Dendritic cell treated with granulocyte-macrophage colony-stimulating factor and Interleukin-4, amounts not matched to agents 40 ng/mL and 50 ng/mL, for 4 days (primary cell): ENCODE measurements around the gene RCE1.

Source experiments
- H3K27ac Mint-ChIP-seq: one replicate; pipeline ENCODE4 v1.8.0; 2022; ENCODE audit warnings: mild to moderate bottlenecking, mixed read lengths
- H3K27me3 Mint-ChIP-seq: one replicate; pipeline ENCODE4 v1.8.0; 2022; ENCODE audit warnings: mild to moderate bottlenecking, mixed read lengths
- H3K36me3 Mint-ChIP-seq: one replicate; pipeline ENCODE4 v1.8.0; 2022; ENCODE audit warnings: low read depth, mixed read lengths
- H3K4me1 Mint-ChIP-seq: one replicate; pipeline ENCODE4 v1.8.0; 2022; ENCODE audit warnings: low read depth, mixed read lengths
- H3K4me3 Mint-ChIP-seq: one replicate; pipeline ENCODE4 v1.8.0; 2022; ENCODE audit warnings: mild to moderate bottlenecking, moderate library complexity, mixed read lengths
- H3K9me3 Mint-ChIP-seq: one replicate; pipeline ENCODE4 v1.8.0; 2022; ENCODE audit warnings: mixed read lengths
- intact Hi-C: fragments of 100-400 bp; cut with micrococcal nuclease; formaldehyde crosslinking; loops from one replicate; pipeline ENCODE4 v1.15.0; 2022

Gene RCE1

GRCh38 chr11:66866007-66866406 is 22.8 kb downstream of the RCE1 start:
- Mint-ChIP-seq H3K27me3 (no peaks in the 10 kb centered on the region), H3K27ac (no peak overlapping the region), H3K4me1 (peaks cover 10% of the 10 kb centered on the region), H3K9me3 (no peaks in the 10 kb centered on the region), H3K4me3 (no peak overlapping the region), H3K36me3 (peaks cover 34% of the 10 kb centered on the region)
- intact Hi-C loops, result no loop called here

GRCh38 chr11:66866511-66866986 is 23.3 kb downstream of the RCE1 start:
- H3K4me1 Mint-ChIP-seq, result peaks cover 10% of the 10 kb centered on the region
- H3K27me3 Mint-ChIP-seq, result no peaks in the 10 kb centered on the region
- no peaks in the 10 kb centered on the region for H3K9me3 Mint-ChIP-seq
- H3K4me3 Mint-ChIP-seq, result no peak overlapping the region
- intact Hi-C loops, result no loop called here
- no peak overlapping the region for H3K27ac Mint-ChIP-seq
- H3K36me3 Mint-ChIP-seq, result peaks cover 34% of the 10 kb centered on the region

DNA sequence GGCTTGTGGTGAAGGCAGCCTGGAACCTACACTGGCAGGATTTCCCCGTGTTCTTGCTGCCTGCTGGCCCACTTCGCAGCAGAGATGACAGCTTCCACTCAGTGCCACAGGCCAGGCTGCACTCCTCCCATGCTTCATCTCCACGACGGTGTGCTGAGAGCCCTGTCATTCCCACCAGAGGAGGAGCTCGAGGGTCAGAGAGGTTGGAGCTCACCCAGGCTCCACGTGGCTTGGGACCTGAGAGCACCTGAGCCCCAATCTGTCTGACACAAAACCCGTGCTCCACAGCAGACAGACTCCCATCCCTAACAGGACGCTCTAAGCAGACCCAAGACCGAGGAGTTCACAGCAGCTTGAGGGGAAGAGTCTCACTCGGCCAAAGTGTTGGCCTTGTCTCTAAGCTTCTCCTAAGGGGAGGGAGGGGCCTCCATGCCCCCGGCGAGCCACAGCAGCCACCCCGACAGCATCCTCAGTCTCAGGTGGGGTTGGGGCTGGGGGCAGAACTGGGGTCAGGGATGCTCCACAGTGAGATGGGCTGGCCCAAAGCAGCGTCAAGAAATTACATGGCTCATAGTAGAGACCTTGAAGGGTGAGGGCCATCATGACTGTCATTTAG is 24.3 kb downstream of the RCE1 start:
- Mint-ChIP-seq H3K4me1 (peaks cover 10% of the 10 kb centered on the region), H3K4me3 (no peak overlapping the region), H3K27ac (no peak overlapping the region), H3K9me3 (no peaks in the 10 kb centered on the region), H3K27me3 (no peaks in the 10 kb centered on the region), H3K36me3 (peaks cover 32% of the 10 kb centered on the region)
- intact Hi-C loops, result no loop called here

DNA sequence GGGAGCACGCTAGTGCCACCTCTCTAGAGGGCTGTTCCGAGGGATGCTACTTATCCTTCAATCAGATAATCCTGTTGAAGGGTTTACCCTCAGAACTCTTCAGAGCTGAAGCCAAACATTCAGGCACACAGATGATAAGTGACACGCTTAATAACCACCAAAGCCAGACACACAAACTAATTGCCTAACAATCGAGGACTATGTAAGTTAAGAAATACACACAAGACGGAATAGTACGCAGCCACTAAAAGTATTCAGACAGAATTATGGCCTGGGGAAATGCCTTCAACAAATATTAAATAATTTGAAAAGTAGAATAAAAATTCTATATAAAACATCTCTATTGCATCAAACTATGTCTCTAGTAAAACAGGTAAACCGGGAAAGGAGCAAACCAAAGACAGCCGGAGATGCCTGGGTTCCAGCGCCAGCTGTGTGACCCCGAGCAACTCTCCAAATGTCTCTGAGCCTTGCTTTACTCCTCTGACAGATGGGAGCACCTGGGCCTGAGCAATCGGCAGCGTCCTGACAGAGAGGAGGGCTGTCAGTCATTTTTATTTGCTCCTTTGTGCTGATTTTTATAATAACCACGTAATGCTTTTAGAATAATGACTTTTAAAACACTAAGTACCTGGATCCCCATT is 25.0 kb downstream of the RCE1 start:
- intact Hi-C loops, result no loop called here
- Mint-ChIP-seq H3K4me3 (no peak overlapping the region), H3K4me1 (peaks cover 10% of the 10 kb centered on the region), H3K27ac (no peak overlapping the region), H3K27me3 (no peaks in the 10 kb centered on the region), H3K9me3 (no peaks in the 10 kb centered on the region), H3K36me3 (peaks cover 31% of the 10 kb centered on the region)

- Mint-ChIP-seq H3K4me1 (peaks cover 14% of the 10 kb centered on the region), H3K4me3 (no peak overlapping the region), H3K36me3 (peaks cover 26% of the 10 kb centered on the region), H3K27me3 (no peaks in the 10 kb centered on the region), H3K27ac (no peak overlapping the region), H3K9me3 (no peaks in the 10 kb centered on the region)
- intact Hi-C loops, result no loop called here
Measured at GRCh38 chr11:66868726-66869566, 25.7 kb downstream of the RCE1 start.

GRCh38 chr11:66869567-66869870 is 26.3 kb downstream of the RCE1 start:
- Mint-ChIP-seq H3K9me3 (no peaks in the 10 kb centered on the region), H3K27ac (no peak overlapping the region), H3K4me1 (peaks cover 16% of the 10 kb centered on the region), H3K36me3 (peaks cover 26% of the 10 kb centered on the region), H3K4me3 (no peak overlapping the region), H3K27me3 (no peaks in the 10 kb centered on the region)
- intact Hi-C loops, result no loop called here

GRCh38 chr11:66870131-66870530 is 26.9 kb downstream of the RCE1 start:
- intact Hi-C loops, result no loop called here
- H3K4me3 Mint-ChIP-seq, result no peak overlapping the region
- H3K27me3 Mint-ChIP-seq, result peaks cover 4% of the 10 kb centered on the region
- peaks cover 26% of the 10 kb centered on the region for H3K36me3 Mint-ChIP-seq
- H3K9me3 Mint-ChIP-seq, result no peaks in the 10 kb centered on the region
- no peak overlapping the region for H3K27ac Mint-ChIP-seq
- peaks cover 21% of the 10 kb centered on the region for H3K4me1 Mint-ChIP-seq

DNA sequence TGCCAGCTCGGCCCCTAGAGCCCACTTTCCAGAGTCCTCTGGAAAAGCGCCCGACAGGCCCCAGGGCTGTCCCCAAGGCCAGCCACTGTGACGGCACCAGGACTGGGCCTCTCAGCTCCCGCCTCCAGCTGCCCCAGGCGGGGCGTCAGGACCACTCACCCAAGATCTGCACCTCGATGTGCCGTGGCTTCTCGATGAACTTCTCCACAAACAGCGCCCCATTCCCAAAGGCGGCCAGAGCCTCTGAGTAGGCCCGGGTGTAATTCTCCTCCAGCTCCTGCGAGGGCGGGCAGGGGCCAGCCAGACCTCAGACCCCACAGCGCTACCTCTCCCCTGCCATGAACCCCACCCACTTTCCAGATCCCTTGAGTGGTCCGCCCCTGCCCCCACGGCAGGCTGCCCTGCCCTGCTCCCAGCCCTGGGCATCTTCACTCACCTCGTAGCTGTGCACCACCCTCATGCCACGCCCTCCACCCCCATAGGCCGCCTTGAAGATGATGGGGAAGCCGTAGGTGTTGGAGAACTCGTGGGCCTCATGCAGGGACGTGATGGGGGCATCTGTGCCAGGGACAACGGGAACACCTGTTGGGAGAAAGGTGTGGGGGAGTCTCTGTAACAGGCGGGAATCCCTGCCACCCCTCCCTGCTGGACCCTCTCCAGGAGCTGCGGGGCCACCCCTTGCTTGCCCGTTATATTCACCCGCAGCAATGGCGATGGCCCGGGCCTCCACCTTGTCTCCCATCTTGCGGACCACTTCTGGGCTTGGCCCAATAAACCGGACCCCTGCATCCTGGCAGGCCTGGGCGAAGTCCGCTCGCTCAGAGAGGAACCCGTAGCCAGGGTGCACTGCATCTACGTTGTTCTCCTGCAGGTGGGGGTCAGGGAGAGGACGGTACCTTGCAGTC is 27.6 kb downstream of the RCE1 start:
- peaks cover 22% of the 10 kb centered on the region for H3K36me3 Mint-ChIP-seq
- peaks cover 24% of the 10 kb centered on the region for H3K4me1 Mint-ChIP-seq
- intact Hi-C loops, result no loop called here
- no peak overlapping the region for H3K4me3 Mint-ChIP-seq
- no peak overlapping the region for H3K27ac Mint-ChIP-seq
- no peaks in the 10 kb centered on the region for H3K9me3 Mint-ChIP-seq
- peaks cover 7% of the 10 kb centered on the region for H3K27me3 Mint-ChIP-seq

GRCh38 chr11:66871521-66871901 is 28.3 kb downstream of the RCE1 start:
- H3K36me3 Mint-ChIP-seq, result peaks cover 19% of the 10 kb centered on the region
- peaks cover 7% of the 10 kb centered on the region for H3K27me3 Mint-ChIP-seq
- H3K4me3 Mint-ChIP-seq, result no peak overlapping the region
- H3K4me1 Mint-ChIP-seq, result peaks cover 29% of the 10 kb centered on the region
- no peaks in the 10 kb centered on the region for H3K9me3 Mint-ChIP-seq
- H3K27ac Mint-ChIP-seq, result no peak overlapping the region
- intact Hi-C loops, result no loop called here

DNA sequence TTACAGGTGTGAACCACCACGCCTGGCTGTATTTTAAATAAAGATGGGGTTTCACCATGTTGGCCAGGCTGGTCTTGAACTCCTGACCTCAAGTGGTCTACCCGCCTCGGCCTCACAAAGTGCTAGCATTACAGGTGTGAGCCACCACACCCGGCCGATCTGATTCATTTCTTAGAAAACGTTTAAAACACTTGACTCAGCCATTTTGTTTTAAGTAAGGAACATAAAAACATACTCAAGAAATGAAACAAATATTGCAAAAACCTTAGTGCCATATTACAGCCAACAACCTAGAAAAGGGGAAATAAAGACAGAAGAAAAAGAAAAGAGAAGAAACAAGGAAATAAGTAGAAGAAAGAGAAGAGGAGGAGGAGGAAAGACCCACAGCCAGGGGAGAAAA is 31.0 kb downstream of the RCE1 start:
- H3K9me3 Mint-ChIP-seq, result no peaks in the 10 kb centered on the region
- H3K4me1 Mint-ChIP-seq, result peaks cover 30% of the 10 kb centered on the region
- peaks cover 19% of the 10 kb centered on the region for H3K36me3 Mint-ChIP-seq
- intact Hi-C loops, result no loop called here
- peaks cover 9% of the 10 kb centered on the region for H3K27me3 Mint-ChIP-seq
- peak overlapping the region; percentile 69 for H3K27ac Mint-ChIP-seq
- no peak overlapping the region for H3K4me3 Mint-ChIP-seq

DNA sequence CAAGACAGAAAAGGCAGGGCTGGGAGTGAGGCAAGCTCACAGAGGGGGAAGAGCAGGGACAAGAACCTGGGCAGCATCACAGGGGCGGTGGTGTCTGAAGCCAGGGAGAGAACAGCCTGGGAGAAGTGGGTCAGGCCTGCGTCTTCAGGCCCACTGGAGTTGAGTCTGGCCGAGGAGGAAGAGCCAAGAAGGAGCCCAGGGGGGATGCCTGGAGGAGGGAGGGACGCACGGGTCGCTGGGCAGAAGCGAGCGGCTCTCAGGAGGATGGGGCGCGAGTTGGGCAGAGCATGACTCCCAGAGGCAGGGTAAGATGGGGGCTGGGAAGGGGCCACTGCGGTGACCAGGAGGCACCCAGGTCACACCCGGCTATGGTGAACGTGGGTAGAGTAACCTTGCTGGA is 32.1 kb downstream of the RCE1 start:
- Mint-ChIP-seq H3K4me1 (peaks cover 34% of the 10 kb centered on the region), H3K27ac (peak overlapping the region; percentile 69), H3K36me3 (peaks cover 13% of the 10 kb centered on the region), H3K4me3 (no peak overlapping the region), H3K27me3 (peaks cover 12% of the 10 kb centered on the region), H3K9me3 (no peaks in the 10 kb centered on the region)
- intact Hi-C loops, result no loop called here

DNA sequence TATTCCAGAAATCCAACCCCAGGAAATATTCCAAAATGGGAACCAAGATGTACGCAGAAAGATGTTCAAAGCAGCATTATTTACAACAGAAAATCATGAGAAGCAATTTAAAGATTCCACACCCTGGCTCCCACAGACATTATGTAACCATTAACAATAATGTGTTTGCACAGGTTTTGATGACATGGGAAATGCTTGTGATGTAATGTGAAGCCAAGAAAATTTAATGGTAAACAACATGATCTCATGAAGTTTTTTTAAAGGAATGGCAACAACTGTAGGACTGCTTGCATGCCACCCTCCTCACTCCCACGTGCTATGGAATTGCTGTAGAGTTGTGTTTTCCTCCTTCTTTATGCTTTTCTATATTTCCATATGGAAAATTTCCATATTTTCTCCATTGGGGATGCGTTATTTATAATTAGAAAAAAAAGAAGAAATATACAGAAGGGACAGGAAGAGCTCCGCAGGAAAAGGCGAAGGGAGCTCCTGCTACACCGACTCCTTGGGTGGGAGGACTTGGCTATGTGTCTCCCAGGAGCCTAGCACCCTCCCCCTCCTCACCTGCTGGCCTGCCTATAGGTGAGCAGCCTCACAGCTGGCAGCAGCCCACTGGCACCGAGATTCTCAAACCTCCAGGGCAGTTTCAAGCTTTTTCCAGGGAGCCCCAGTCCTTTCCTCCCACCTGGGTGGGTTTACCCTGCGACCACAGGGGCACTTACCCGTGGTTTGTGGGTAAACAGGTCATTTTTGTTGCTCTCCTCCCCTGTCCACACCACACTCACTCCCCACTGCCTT is 34.5 kb downstream of the RCE1 start:
- Mint-ChIP-seq H3K4me3 (no peak overlapping the region), H3K36me3 (no peaks in the 10 kb centered on the region), H3K4me1 (peaks cover 40% of the 10 kb centered on the region), H3K27ac (no peak overlapping the region), H3K27me3 (peaks cover 12% of the 10 kb centered on the region), H3K9me3 (no peaks in the 10 kb centered on the region)
- intact Hi-C loops, result no loop called here

- H3K4me1 Mint-ChIP-seq, result peaks cover 40% of the 10 kb centered on the region
- H3K36me3 Mint-ChIP-seq, result no peaks in the 10 kb centered on the region
- H3K27ac Mint-ChIP-seq, result no peak overlapping the region
- H3K9me3 Mint-ChIP-seq, result no peaks in the 10 kb centered on the region
- H3K4me3 Mint-ChIP-seq, result no peak overlapping the region
- peaks cover 12% of the 10 kb centered on the region for H3K27me3 Mint-ChIP-seq
- intact Hi-C loops, result no loop called here
Measured at GRCh38 chr11:66878474-66878873, 35.2 kb downstream of the RCE1 start.
